HTERT RPE-1 (cell line): ENCODE results near the gene NR4A1.

Experiments
- in situ Hi-C: fragments of 300-500 bp; cut with MboI; formaldehyde crosslinking; loops from 4 replicates; pipeline ENCODE4 v1.14.3; 2020; ENCODE audit warnings: low sequenced_read_pairs

Gene NR4A1

GRCh38 chr12:52074971-52075724, 23.9 kb downstream of the NR4A1 start:
- in situ Hi-C loops = no loop called here

GRCh38 chr12:52076811-52077210, 25.6 kb downstream of the NR4A1 start:
- in situ Hi-C loops = no loop called here

- in situ Hi-C loops = no loop called here
Observed at GRCh38 chr12:52078276-52078675, 27.0 kb downstream of the NR4A1 start.

GRCh38 chr12:52079576-52080402, 28.5 kb downstream of the NR4A1 start, which contains the start of gene SMIM41:
SMIM41 (plus strand) TSS chr12:52079704; CDS start chr12:52079780, 76 bp downstream.
- in situ Hi-C loops = no loop called here

GRCh38 chr12:52080403-52081251, 29.4 kb downstream of the NR4A1 start:
- in situ Hi-C loops = no loop called here

GRCh38 chr12:52081263-52081733, 30.1 kb downstream of the NR4A1 start:
- in situ Hi-C loops = no loop called here

GRCh38 chr12:52082026-52082668, 30.9 kb downstream of the NR4A1 start:
- in situ Hi-C loops = no loop called here

- in situ Hi-C loops = no loop called here
Observed at GRCh38 chr12:52082669-52082987, 31.4 kb downstream of the NR4A1 start.

GRCh38 chr12:52082988-52083637, 31.9 kb downstream of the NR4A1 start:
- in situ Hi-C loops = no loop called here

GRCh38 chr12:52083638-52083996, 32.4 kb downstream of the NR4A1 start:
- in situ Hi-C loops = no loop called here

GRCh38 chr12:52084491-52085231, 33.4 kb downstream of the NR4A1 start:
- in situ Hi-C loops = no loop called here

- in situ Hi-C loops = no loop called here
Observed at GRCh38 chr12:52085682-52086180, 34.5 kb downstream of the NR4A1 start.

GRCh38 chr12:52086366-52086765, 35.1 kb downstream of the NR4A1 start:
- in situ Hi-C loops = no loop called here

GRCh38 chr12:52086944-52087835, 35.9 kb downstream of the NR4A1 start:
- in situ Hi-C loops = no loop called here

GRCh38 chr12:52087961-52088820, 36.9 kb downstream of the NR4A1 start:
- in situ Hi-C loops = no loop called here

- in situ Hi-C loops = no loop called here
Observed at GRCh38 chr12:52089491-52089890, 38.2 kb downstream of the NR4A1 start.

GRCh38 chr12:52090291-52090690, 39.0 kb downstream of the NR4A1 start:
- in situ Hi-C loops = no loop called here
